ENCODE results near the gene ATP5PD.

DNA sequence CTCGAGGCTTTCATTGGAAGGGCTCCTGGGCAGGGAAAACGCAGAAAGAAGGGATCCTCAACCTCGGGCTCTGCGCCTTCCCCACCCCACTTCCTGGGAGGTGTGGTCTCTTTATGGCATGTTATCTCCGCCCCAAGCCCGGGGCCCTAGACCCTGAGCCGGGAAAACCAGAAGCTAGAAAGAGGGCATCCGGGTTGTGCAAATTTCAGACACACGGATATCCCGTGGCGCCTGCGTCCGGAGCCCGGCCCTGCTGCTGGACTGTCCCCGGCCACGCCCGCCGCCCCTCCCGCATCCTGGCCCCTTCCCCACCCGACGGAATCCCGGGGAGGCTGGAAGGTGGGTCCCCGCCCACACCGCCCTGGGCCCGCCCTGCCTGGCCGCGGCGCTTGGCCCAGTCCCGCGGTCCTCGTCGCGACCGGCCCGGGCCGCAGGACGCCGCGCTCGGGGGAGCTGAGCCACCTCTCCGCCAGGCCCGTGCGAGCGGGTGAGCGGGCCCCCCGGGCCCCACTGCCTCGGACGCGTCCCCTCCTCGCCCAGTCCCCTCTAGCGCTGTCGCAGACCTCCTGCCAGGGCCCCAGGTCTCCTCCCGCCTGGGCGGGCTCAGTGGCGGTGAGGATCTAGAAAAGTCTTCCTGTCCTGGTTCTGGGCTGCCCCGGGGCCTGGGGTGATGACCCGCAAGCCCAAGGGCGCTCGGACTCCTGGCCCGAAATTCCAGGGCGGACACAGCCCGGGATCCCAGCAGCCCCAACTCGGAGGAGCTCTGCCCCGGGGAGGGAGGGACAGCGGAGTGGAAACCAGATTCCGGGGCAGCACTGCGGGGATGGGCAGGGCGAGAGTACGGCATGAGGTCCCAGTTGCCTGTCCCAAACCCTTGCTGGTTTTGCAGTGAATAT lies 41.0 kb upstream of the ATP5PD start, which contains the start of gene SLC16A5:
- TF ChIP-seq POLR2A (IDR thresholded peaks at IDR 0.05) (peak; percentile 13 to 30), EP300 (IDR thresholded peaks at IDR 0.05) (no peak), POLR2AphosphoS5 (IDR thresholded peaks at IDR 0.05) (peak in 3 of 4 donors; percentile 29 to 57 (median 38))
- TF ChIP-seq, protein P1, sequence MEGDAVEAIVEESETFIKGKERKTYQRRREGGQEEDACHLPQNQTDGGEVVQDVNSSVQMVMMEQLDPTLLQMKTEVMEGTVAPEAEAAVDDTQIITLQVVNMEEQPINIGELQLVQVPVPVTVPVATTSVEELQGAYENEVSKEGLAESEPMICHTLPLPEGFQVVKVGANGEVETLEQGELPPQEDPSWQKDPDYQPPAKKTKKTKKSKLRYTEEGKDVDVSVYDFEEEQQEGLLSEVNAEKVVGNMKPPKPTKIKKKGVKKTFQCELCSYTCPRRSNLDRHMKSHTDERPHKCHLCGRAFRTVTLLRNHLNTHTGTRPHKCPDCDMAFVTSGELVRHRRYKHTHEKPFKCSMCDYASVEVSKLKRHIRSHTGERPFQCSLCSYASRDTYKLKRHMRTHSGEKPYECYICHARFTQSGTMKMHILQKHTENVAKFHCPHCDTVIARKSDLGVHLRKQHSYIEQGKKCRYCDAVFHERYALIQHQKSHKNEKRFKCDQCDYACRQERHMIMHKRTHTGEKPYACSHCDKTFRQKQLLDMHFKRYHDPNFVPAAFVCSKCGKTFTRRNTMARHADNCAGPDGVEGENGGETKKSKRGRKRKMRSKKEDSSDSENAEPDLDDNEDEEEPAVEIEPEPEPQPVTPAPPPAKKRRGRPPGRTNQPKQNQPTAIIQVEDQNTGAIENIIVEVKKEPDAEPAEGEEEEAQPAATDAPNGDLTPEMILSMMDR (IDR thresholded peaks at IDR 0.05): no peak

Data from sigmoid colon (tissue), 4 donors.